ENCODE data around the gene SLC25A31. TPM values are rescaled to one million over a fixed set of nuclear protein-coding genes. Genes with fewer than 3 reads are reported as not detected.

SLC25A31 gene
- total and polyA plus RNA-seq, 2 experiments from 2014 or later = not detected

GRCh38 chr4:127759893-127760292, 29.7 kb downstream of the SLC25A31 start:
- DNase-seq (ENCODE audit: low spot score) (no peak), ATAC-seq (no peak)
- no peaks in the 10 kb centered on the region for H3K36me3 Mint-ChIP-seq (ENCODE audit: low read depth)
- Histone ChIP-seq H3K4me3 (no peak overlapping the region), H3K27ac (ENCODE audit: low read depth) (no peak overlapping the region), H3K27me3 (ENCODE audit: insufficient read depth) (no peaks in the 10 kb centered on the region), H3K9me2 (ENCODE audit: insufficient read depth) (peaks cover 3% of the 10 kb centered on the region; the same call in 1 of the 2 replicates), H3K79me2 (replicated peaks; ENCODE audit: insufficient read depth) (no peaks in the 10 kb centered on the region), H3K4me1 (ENCODE audit: insufficient read depth) (no peaks in the 10 kb centered on the region), H4K20me1 (replicated peaks; ENCODE audit: insufficient read depth) (no peaks in the 10 kb centered on the region), H3K4me2 (no peak overlapping the region), H3F3A (replicated peaks; ENCODE audit: low read depth) (no peaks in the 10 kb centered on the region), H2AFZ (no peak overlapping the region), H3K36me3 (ENCODE audit: insufficient read depth) (no peaks in the 10 kb centered on the region)
- no peak overlapping the region for H3K4me3 Mint-ChIP-seq
- H3K9me3 Mint-ChIP-seq = 0 out of 3 replicates have a peak, but pooled peaks cover 6% of the 10 kb centered on the region
- H3K27ac Mint-ChIP-seq = no peak overlapping the region
- no peaks in the 10 kb centered on the region for H3K4me1 Mint-ChIP-seq
- TF ChIP-seq ZNF462 (CRISPR knock-in tag; IDR thresholded peaks at IDR 0.05) (no peak), NANOG (IDR thresholded peaks at IDR 0.05; ENCODE audit: borderline replicate concordance) (no peak), EZH2phosphoT487 (IDR thresholded peaks at IDR 0.05; ENCODE audit: unreplicated experiment) (no peak), ZNF114 (CRISPR knock-in tag; IDR thresholded peaks at IDR 0.05) (no peak), STAT1 (IDR thresholded peaks at IDR 0.05; ENCODE audit: unreplicated experiment) (no peak), CREB1 (CRISPR knock-in tag; IDR thresholded peaks at IDR 0.05; ENCODE audit: low read depth) (no peak), JUNB (IDR thresholded peaks at IDR 0.05; ENCODE audit: unreplicated experiment) (no peak), EZH2 (IDR thresholded peaks at IDR 0.05; ENCODE audit: low read depth, unreplicated experiment) (no peak), ZNF331 (CRISPR knock-in tag; IDR thresholded peaks at IDR 0.05; ENCODE audit: low read depth) (no peak), POLR2AphosphoS5 (IDR thresholded peaks at IDR 0.05; ENCODE audit: low read depth) (no peak)
- TF ChIP-seq, protein P1, sequence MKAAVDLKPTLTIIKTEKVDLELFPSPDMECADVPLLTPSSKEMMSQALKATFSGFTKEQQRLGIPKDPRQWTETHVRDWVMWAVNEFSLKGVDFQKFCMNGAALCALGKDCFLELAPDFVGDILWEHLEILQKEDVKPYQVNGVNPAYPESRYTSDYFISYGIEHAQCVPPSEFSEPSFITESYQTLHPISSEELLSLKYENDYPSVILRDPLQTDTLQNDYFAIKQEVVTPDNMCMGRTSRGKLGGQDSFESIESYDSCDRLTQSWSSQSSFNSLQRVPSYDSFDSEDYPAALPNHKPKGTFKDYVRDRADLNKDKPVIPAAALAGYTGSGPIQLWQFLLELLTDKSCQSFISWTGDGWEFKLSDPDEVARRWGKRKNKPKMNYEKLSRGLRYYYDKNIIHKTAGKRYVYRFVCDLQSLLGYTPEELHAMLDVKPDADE (IDR thresholded peaks at IDR 0.05) = no peak
- TF ChIP-seq, protein P2, sequence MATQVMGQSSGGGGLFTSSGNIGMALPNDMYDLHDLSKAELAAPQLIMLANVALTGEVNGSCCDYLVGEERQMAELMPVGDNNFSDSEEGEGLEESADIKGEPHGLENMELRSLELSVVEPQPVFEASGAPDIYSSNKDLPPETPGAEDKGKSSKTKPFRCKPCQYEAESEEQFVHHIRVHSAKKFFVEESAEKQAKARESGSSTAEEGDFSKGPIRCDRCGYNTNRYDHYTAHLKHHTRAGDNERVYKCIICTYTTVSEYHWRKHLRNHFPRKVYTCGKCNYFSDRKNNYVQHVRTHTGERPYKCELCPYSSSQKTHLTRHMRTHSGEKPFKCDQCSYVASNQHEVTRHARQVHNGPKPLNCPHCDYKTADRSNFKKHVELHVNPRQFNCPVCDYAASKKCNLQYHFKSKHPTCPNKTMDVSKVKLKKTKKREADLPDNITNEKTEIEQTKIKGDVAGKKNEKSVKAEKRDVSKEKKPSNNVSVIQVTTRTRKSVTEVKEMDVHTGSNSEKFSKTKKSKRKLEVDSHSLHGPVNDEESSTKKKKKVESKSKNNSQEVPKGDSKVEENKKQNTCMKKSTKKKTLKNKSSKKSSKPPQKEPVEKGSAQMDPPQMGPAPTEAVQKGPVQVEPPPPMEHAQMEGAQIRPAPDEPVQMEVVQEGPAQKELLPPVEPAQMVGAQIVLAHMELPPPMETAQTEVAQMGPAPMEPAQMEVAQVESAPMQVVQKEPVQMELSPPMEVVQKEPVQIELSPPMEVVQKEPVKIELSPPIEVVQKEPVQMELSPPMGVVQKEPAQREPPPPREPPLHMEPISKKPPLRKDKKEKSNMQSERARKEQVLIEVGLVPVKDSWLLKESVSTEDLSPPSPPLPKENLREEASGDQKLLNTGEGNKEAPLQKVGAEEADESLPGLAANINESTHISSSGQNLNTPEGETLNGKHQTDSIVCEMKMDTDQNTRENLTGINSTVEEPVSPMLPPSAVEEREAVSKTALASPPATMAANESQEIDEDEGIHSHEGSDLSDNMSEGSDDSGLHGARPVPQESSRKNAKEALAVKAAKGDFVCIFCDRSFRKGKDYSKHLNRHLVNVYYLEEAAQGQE (IDR thresholded peaks at IDR 0.05; ENCODE audit: unreplicated experiment) = no peak
- TF ChIP-seq, protein P3, sequence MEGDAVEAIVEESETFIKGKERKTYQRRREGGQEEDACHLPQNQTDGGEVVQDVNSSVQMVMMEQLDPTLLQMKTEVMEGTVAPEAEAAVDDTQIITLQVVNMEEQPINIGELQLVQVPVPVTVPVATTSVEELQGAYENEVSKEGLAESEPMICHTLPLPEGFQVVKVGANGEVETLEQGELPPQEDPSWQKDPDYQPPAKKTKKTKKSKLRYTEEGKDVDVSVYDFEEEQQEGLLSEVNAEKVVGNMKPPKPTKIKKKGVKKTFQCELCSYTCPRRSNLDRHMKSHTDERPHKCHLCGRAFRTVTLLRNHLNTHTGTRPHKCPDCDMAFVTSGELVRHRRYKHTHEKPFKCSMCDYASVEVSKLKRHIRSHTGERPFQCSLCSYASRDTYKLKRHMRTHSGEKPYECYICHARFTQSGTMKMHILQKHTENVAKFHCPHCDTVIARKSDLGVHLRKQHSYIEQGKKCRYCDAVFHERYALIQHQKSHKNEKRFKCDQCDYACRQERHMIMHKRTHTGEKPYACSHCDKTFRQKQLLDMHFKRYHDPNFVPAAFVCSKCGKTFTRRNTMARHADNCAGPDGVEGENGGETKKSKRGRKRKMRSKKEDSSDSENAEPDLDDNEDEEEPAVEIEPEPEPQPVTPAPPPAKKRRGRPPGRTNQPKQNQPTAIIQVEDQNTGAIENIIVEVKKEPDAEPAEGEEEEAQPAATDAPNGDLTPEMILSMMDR (conservative IDR thresholded peaks at IDR 0.05; ENCODE audit: low read depth in 2 of 2) = no peak
- no peaks in the 10 kb centered on the region for H3K27me3 Mint-ChIP-seq (ENCODE audit: insufficient read depth, low read depth, poor library complexity)
